ENCODE data around the gene CLEC4F.

The CLEC4F gene

GRCh38 chr2:70820499-70820898 is at the start of gene CLEC4F:
CLEC4F (minus strand) TSS chr2:70820599; CDS start chr2:70820523, 76 bp downstream.
- no peak for DNase-seq (ENCODE audit: low spot score)

- no peak for DNase-seq (ENCODE audit: low spot score)
Measured at GRCh38 chr2:70868970-70869369, 48.6 kb upstream of the CLEC4F start.

GRCh38 chr2:70861777-70862625 is 41.6 kb upstream of the CLEC4F start:
- DNase-seq (ENCODE audit: low spot score): peak; percentile 69

- DNase-seq (ENCODE audit: low spot score): no peak
Measured at GRCh38 chr2:70855667-70856066, 35.3 kb upstream of the CLEC4F start.

- DNase-seq (ENCODE audit: low spot score): no peak
Measured at GRCh38 chr2:70854411-70854810, 34.0 kb upstream of the CLEC4F start.

- DNase-seq (ENCODE audit: low spot score): no peak
Measured at GRCh38 chr2:70852824-70853223, 32.4 kb upstream of the CLEC4F start.

GRCh38 chr2:70851704-70852103 is 31.3 kb upstream of the CLEC4F start:
- peak; percentile 56 for DNase-seq (ENCODE audit: low spot score)

GRCh38 chr2:70850925-70851324 is 30.5 kb upstream of the CLEC4F start:
- no peak for DNase-seq (ENCODE audit: low spot score)

- DNase-seq (ENCODE audit: low spot score): no peak
Measured at GRCh38 chr2:70842401-70842800, 22.0 kb upstream of the CLEC4F start.

- no peak for DNase-seq (ENCODE audit: low spot score)
Measured at GRCh38 chr2:70837980-70838925, 17.9 kb upstream of the CLEC4F start.

- no peak for DNase-seq (ENCODE audit: low spot score)
Measured at GRCh38 chr2:70835643-70836042, 15.2 kb upstream of the CLEC4F start, which contains the start of gene CD207. CD207 (minus strand) TSS chr2:70835816; CDS start chr2:70835776, 40 bp downstream.

GRCh38 chr2:70834881-70835280 is 14.5 kb upstream of the CLEC4F start:
- DNase-seq (ENCODE audit: low spot score): no peak

GRCh38 chr2:70834106-70834505 is 13.7 kb upstream of the CLEC4F start:
- DNase-seq (ENCODE audit: low spot score): no peak

GRCh38 chr2:70833246-70833645 is 12.8 kb upstream of the CLEC4F start:
- no peak for DNase-seq (ENCODE audit: low spot score)

GRCh38 chr2:70832386-70832785 is 12.0 kb upstream of the CLEC4F start:
- DNase-seq (ENCODE audit: low spot score): no peak

- no peak for DNase-seq (ENCODE audit: low spot score)
Measured at GRCh38 chr2:70831861-70832260, 11.5 kb upstream of the CLEC4F start.

- no peak for DNase-seq (ENCODE audit: low spot score)
Measured at GRCh38 chr2:70830366-70830765, 10.0 kb upstream of the CLEC4F start.

GRCh38 chr2:70829916-70830315 is 9.5 kb upstream of the CLEC4F start:
- DNase-seq (ENCODE audit: low spot score): no peak

GRCh38 chr2:70828914-70829824 is 8.8 kb upstream of the CLEC4F start:
- DNase-seq (ENCODE audit: low spot score): no peak

- DNase-seq (ENCODE audit: low spot score): no peak
Measured at GRCh38 chr2:70828115-70828514, 7.7 kb upstream of the CLEC4F start.

GRCh38 chr2:70827388-70827787 is 7.0 kb upstream of the CLEC4F start:
- no peak for DNase-seq (ENCODE audit: low spot score)
